K562 (cell line): Measurements from ENCODE around the gene DCAF5. TPM values are rescaled to one million over a fixed set of nuclear protein-coding genes. Genes with fewer than 3 reads are reported as not detected.

Experiments
- ATAC-seq: fragments of 200-7000 bp; cut with Tn5 transposase; 3 replicates; pipeline ENCODE4 v1.9.1; 2020; ENCODE audit warnings: moderate library complexity
- BruUV-seq: library from RNA; stranded (reverse); fragments of 400-500 nt; replicated peaks from 2 replicates; lab custom pipeline; 2021; lab: Mats Ljungman, UMichigan
- CTCF ChIA-PET: fragments of 300-600 bp; formaldehyde crosslinking; extraction: SDS; loops from one replicate; lab custom pipeline; 2021; ENCODE audit warnings: low intra/inter-chr PET ratio; lab: Yijun Ruan, JAX
- POLR2A ChIA-PET: fragments of 300-600, 350-650 bp; sonication (Branson Sonifier 250); formaldehyde crosslinking; extraction: SDS; loops from one replicate; lab custom pipeline; 2021; ENCODE audit warnings: antibody characterized with exemption, inconsistent platforms; lab: Yijun Ruan, JAX
- DNase-seq, 4 experiments: peaks; one replicate each; pipeline versions ENCODE4 v3.0.0 to v3.0.0-alpha.2; 2011 to 2018; ENCODE audit warnings: low spot score in 3 of 4, mixed read lengths in 3 of 4; ENCODE audit errors: extremely low read depth in 1 of 4
- FAIRE-seq: peaks from 2 replicates; lab custom pipeline; 2011; peaks lifted over from hg19 to GRCh38; lab: Jason Lieb, UNC
- H2AFZ ChIP-seq: 2 replicates; pipeline ENCODE4 v1.6.0; 2011; ENCODE audit warnings: low read depth, low read length, control low read depth, inconsistent platforms
- H3K27ac ChIP-seq: fragments of 200-600 bp; 3 replicates; pipeline ENCODE4 v1.8.0; 2011; ENCODE audit warnings: low read depth, mild to moderate bottlenecking, control low read depth, inconsistent platforms, low read length, moderate library complexity, mixed read lengths; ENCODE audit errors: extremely low read depth
- H3K27me3 ChIP-seq, 2 experiments: fragments of 300-600 bp in 1 of 2; 2 replicates in 1 of 2; 3 replicates in 1 of 2; pipeline versions ENCODE4 v1.6.0 to v1.8.0; 2011; ENCODE audit warnings: inconsistent platforms in 2 of 2, low read length in 2 of 2, mild to moderate bottlenecking in 1 of 2, mixed read lengths in 1 of 2, moderate library complexity in 1 of 2; ENCODE audit not compliant: control insufficient read depth in 2 of 2, insufficient read depth in 2 of 2
- H3K36me3 ChIP-seq: fragments of 300-600 bp; 3 replicates; pipeline ENCODE4 v1.8.0; 2011; ENCODE audit warnings: mild to moderate bottlenecking, low read length, inconsistent platforms; ENCODE audit not compliant: control insufficient read depth, insufficient read depth
- H3K4me1 ChIP-seq, 2 experiments: fragments of 200-600 bp in 1 of 2; replicated peaks in 1 of 2; 2 replicates in 1 of 2; 3 replicates in 1 of 2; pipeline versions ENCODE4 v1.5.1 to v1.8.0; 2011; ENCODE audit warnings: inconsistent platforms in 2 of 2, low read length in 2 of 2, mild to moderate bottlenecking in 1 of 2, mixed read lengths in 1 of 2, moderate library complexity in 1 of 2; ENCODE audit not compliant: control insufficient read depth in 2 of 2, insufficient read depth in 2 of 2
- H3K4me2 ChIP-seq: 2 replicates; pipeline ENCODE4 v1.6.1; 2011; ENCODE audit warnings: low read length, control low read depth, inconsistent platforms, mixed read lengths; ENCODE audit not compliant: insufficient read depth
- H3K4me3 ChIP-seq: fragments of 200-600 bp; sonication (generic), shearing (Covaris generic); 2 replicates; pipeline ENCODE4 v1.5.1; 2016; ENCODE audit warnings: control low read depth, inconsistent platforms
- H3K79me2 ChIP-seq: fragments of 200-600 bp; 3 replicates; pipeline ENCODE4 v1.8.0; 2011; ENCODE audit warnings: low read length, inconsistent platforms; ENCODE audit not compliant: control insufficient read depth, insufficient read depth
- H3K9ac ChIP-seq, 2 experiments: 2 replicates each; pipeline versions ENCODE4 v1.6.0 to v1.6.1; 2011; ENCODE audit warnings: low read depth in 2 of 2, low read length in 2 of 2, control low read depth in 1 of 2, inconsistent platforms in 1 of 2, mild to moderate bottlenecking in 1 of 2, mixed read lengths in 1 of 2; ENCODE audit not compliant: insufficient read depth in 1 of 2
- H3K9me1 ChIP-seq: one replicate; pipeline ENCODE4 v1.6.0; 2011; ENCODE audit warnings: inconsistent platforms, mild to moderate bottlenecking, low read length, moderate library complexity; ENCODE audit not compliant: control insufficient read depth, insufficient read depth
- H3K9me3 ChIP-seq: replicated peaks from 2 replicates; pipeline ENCODE4 v1.5.1; 2011; ENCODE audit warnings: low read depth, low read length, inconsistent platforms; ENCODE audit not compliant: control insufficient read depth, insufficient read depth
- H4K20me1 ChIP-seq: replicated peaks from 2 replicates; pipeline ENCODE4 v1.6.1; 2011; ENCODE audit warnings: low read length, inconsistent platforms, mixed read lengths; ENCODE audit not compliant: control insufficient read depth, insufficient read depth
- NFRKB ChIP-seq: fragments of 450-650 bp; IDR thresholded peaks from 2 replicates; pipeline ENCODE4 v1.6.1; 2016; ENCODE audit warnings: low read depth
- NR2C2 ChIP-seq, 2 experiments: fragments of 200-800 bp in 1 of 2; sonication (Bioruptor generic) in 1 of 2; sonication (generic) in 1 of 2; formaldehyde crosslinking in 1 of 2; IDR thresholded peaks; 2 replicates each; pipeline versions ENCODE4 v1.6.1 to v1.8.0; 2016 to 2022; ENCODE audit warnings: mild to moderate bottlenecking in 1 of 2, missing compliant biosample characterization in 1 of 2, missing genetic modification characterization in 1 of 2, missing genetic modification reagents in 1 of 2
- ZBTB7A ChIP-seq: IDR thresholded peaks from 2 replicates; pipeline ENCODE4 v1.6.1; 2011; ENCODE audit warnings: low read depth, mild to moderate bottlenecking, low read length, moderate library complexity, borderline replicate concordance; ENCODE audit not compliant: control insufficient read depth
- ZNF778 ChIP-seq: fragments of 450-650 bp; formaldehyde crosslinking; IDR thresholded peaks from 2 replicates; pipeline ENCODE4 v1.4.0; 2020; ENCODE audit warnings: mild to moderate bottlenecking, moderate library complexity
- WGBS: fragments of 100-300 bp; shearing (Covaris generic); methylation state at CpG from one replicate; pipeline ENCODE4 v1.1.6; 2016; ENCODE audit warnings: low coverage, mixed read lengths; ENCODE audit not compliant: insufficient coverage; ENCODE audit errors: missing lambda C conversion rate; 5-methylcytosine and 5-hydroxymethylcytosine counted together
- in situ Hi-C: fragments of 300-500 bp; cut with MboI; formaldehyde crosslinking; loops from 4 replicates; pipeline ENCODE4 v1.15.0; 2018; ENCODE audit warnings: inconsistent platforms, mixed read lengths
- intact Hi-C: fragments of 100-400 bp; cut with micrococcal nuclease; formaldehyde crosslinking; loops from 2 replicates; pipeline ENCODE4 v1.14.2; 2022
- polyA plus RNA-seq, 8 experiments: library from polyadenylated mRNA; depleted of rRNA in 4 of 8; stranded (reverse) in 5 of 8; unstranded in 3 of 8; fragments of >200 nt; fragmentation: Nextera tagmentation in 2 of 8; fragmentation: Illumina TruSeq in 1 of 8; extraction: Ambion mirVana in 2 of 8; extraction: Trizol in 1 of 8; gene quantifications; 2 replicates each; pipeline versions ENCODE4 v1.2.1 to v1.2.3, GENCODE V29; 2011 to 2014; ENCODE audit warnings: inconsistent platforms in 1 of 8, missing spikeins in 1 of 8
- total RNA-seq, 7 experiments: library from RNA; depleted of rRNA in 6 of 7; stranded (reverse); fragments of >200 nt in 6 of 7; fragmentation: Illumina TruSeq in 2 of 7; extraction: Trizol in 2 of 7; gene quantifications; 2 replicates each; pipeline versions ENCODE4 v1.2.1 to v1.2.3, GENCODE V29; 2011 to 2021; ENCODE audit warnings: low replicate concordance in 1 of 7

The DCAF5 gene
- total and polyA plus RNA-seq, 9 of the 15 experiments (the other 6 are each of a cell fraction or from before 2014, with no cell fraction given): 5.6 to 24.1 (median 12.7) TPM

- DNase-seq: peak; percentile 54 to 63 (median 57)
- Histone ChIP-seq H3K9me1 (no peaks in the 10 kb centered on the region), H3K27me3 (no peaks in the 10 kb centered on the region), H3K36me3 (peaks cover 17% of the 10 kb centered on the region), H3K9ac (peak overlapping the region; percentile 94), H3K9me3 (no peaks in the 10 kb centered on the region), H2AFZ (peak overlapping the region; percentile 83), H3K4me3 (peak overlapping the region; percentile 90), H3K4me1 (peaks cover 19 to 20% of the 10 kb centered on the region in 2 experiments; a peak in 4 of 5 replicates), H3K79me2 (peaks cover 49% of the 10 kb centered on the region), H4K20me1 (no peaks in the 10 kb centered on the region), H3K4me2 (peak overlapping the region; percentile 81), H3K27ac (peak overlapping the region; percentile 90)
- BruUV-seq: no TSS peak
- peak; percentile 32 for FAIRE-seq
- intact Hi-C loops: loop anchor here (5.0 kb wide), 1 partner anchor 40 kb away; the partner anchor contains the start of gene EXD2
- peak; percentile 26 for ATAC-seq
- TF ChIP-seq ZNF778 (CRISPR knock-in tag): no peak
- TF ChIP-seq NR2C2 (CRISPR knock-in tag; IDR thresholded peaks at IDR 0.05): no peak
- TF ChIP-seq NR2C2 (tag; IDR thresholded peaks at IDR 0.05): peak; percentile 29; the same call in 1 of the 2 replicates
- TF ChIP-seq ZBTB7A: peak; percentile 50; the same call in 1 of the 2 replicates
- TF ChIP-seq NFRKB: 0 out of 2 replicates have a peak, but pooled peaks have one; percentile 12
- WGBS: 1% methylated on average over 20 of the region's 38 CpGs
- in situ Hi-C loops: no loop called here
- ChIA-PET POLR2A (interaction anchor here (0.6 to 0.9 kb wide), 5 partner anchors 16 to 79 kb away, joined by 3 to 7 read pairs (median 3); no protein-coding TSS in a partner anchor), CTCF (interaction anchor here (1.0 kb wide), 1 partner anchor 63 kb away, joined by 3 read pairs; no protein-coding TSS in a partner anchor)
These were observed 578 bp downstream of the DCAF5 start for GRCh38 chr14:69152181-69152901.
